Measurements from ENCODE around the gene UCP3.
"Not testable (repeated sequence)": the region's sequence is repeated elsewhere in the genome, so short reads cannot be mapped to it uniquely, and the experiment has no call there.

The UCP3 gene

GRCh38 chr11:74000307-74001133, 8.4 kb downstream of the UCP3 start:
- in situ Hi-C loops (cut with MboI; ENCODE audit: low sequenced_read_pairs): no loop called here

GRCh38 chr11:73999581-74000306, 9.1 kb downstream of the UCP3 start:
- in situ Hi-C loops (cut with MboI; ENCODE audit: low sequenced_read_pairs): no loop called here

GRCh38 chr11:73998846-73999575, 9.9 kb downstream of the UCP3 start:
- in situ Hi-C loops (cut with MboI; ENCODE audit: low sequenced_read_pairs): no loop called here

GRCh38 chr11:73997120-73997770, 11.6 kb downstream of the UCP3 start:
- in situ Hi-C loops (cut with MboI; ENCODE audit: low sequenced_read_pairs): no loop called here

- in situ Hi-C loops (cut with MboI; ENCODE audit: low sequenced_read_pairs): no loop called here
Measured at GRCh38 chr11:73996161-73996747, 12.6 kb downstream of the UCP3 start.

- in situ Hi-C loops (cut with MboI; ENCODE audit: low sequenced_read_pairs): no loop called here
Measured at GRCh38 chr11:73995731-73996130, 13.2 kb downstream of the UCP3 start.

- in situ Hi-C loops (cut with MboI; ENCODE audit: low sequenced_read_pairs): no loop called here
Measured at GRCh38 chr11:73995247-73995646, 13.6 kb downstream of the UCP3 start.

- in situ Hi-C loops (cut with MboI; ENCODE audit: low sequenced_read_pairs): no loop called here
Measured at GRCh38 chr11:73991471-73992006, 17.3 kb downstream of the UCP3 start.

GRCh38 chr11:73990730-73991129, 18.2 kb downstream of the UCP3 start:
- in situ Hi-C loops (cut with MboI; ENCODE audit: low sequenced_read_pairs): no loop called here

GRCh38 chr11:73989156-73989555, 19.7 kb downstream of the UCP3 start:
- in situ Hi-C loops (cut with MboI; ENCODE audit: low sequenced_read_pairs): no loop called here

GRCh38 chr11:73988227-73988626, 20.7 kb downstream of the UCP3 start:
- in situ Hi-C loops (cut with MboI; ENCODE audit: low sequenced_read_pairs): no loop called here

GRCh38 chr11:73985661-73986060, 23.2 kb downstream of the UCP3 start:
- in situ Hi-C loops (cut with MboI; ENCODE audit: low sequenced_read_pairs): not testable (repeated sequence)

- in situ Hi-C loops (cut with MboI; ENCODE audit: low sequenced_read_pairs): no loop called here
Measured at GRCh38 chr11:73983741-73984538, 24.9 kb downstream of the UCP3 start.

GRCh38 chr11:73982990-73983740, 25.7 kb downstream of the UCP3 start:
- in situ Hi-C loops (cut with MboI; ENCODE audit: low sequenced_read_pairs): no loop called here

- in situ Hi-C loops (cut with MboI; ENCODE audit: low sequenced_read_pairs): no loop called here
Measured at GRCh38 chr11:73982595-73982989, 26.3 kb downstream of the UCP3 start, which contains the start of gene UCP2. TSS of gene UCP2 (minus strand) at chr11:73982843. CDS start at chr11:73978378, 4,465 bp downstream.

GRCh38 chr11:73981051-73981805, 27.7 kb downstream of the UCP3 start:
- in situ Hi-C loops (cut with MboI; ENCODE audit: low sequenced_read_pairs): no loop called here

- in situ Hi-C loops (cut with MboI; ENCODE audit: low sequenced_read_pairs): no loop called here
Measured at GRCh38 chr11:73980001-73980961, 28.6 kb downstream of the UCP3 start.

All from HL-60/S4 treated with phorbol 12-myristate 13-acetate at 8.2 ng/mL for 4 days and 3 days (cell line).